ENCODE measurements around the gene ELFN2.
"Not testable (repeated sequence)": the region's sequence is repeated elsewhere in the genome, so short reads cannot be mapped to it uniquely, and the experiment has no call there.

Gene ELFN2

DNA sequence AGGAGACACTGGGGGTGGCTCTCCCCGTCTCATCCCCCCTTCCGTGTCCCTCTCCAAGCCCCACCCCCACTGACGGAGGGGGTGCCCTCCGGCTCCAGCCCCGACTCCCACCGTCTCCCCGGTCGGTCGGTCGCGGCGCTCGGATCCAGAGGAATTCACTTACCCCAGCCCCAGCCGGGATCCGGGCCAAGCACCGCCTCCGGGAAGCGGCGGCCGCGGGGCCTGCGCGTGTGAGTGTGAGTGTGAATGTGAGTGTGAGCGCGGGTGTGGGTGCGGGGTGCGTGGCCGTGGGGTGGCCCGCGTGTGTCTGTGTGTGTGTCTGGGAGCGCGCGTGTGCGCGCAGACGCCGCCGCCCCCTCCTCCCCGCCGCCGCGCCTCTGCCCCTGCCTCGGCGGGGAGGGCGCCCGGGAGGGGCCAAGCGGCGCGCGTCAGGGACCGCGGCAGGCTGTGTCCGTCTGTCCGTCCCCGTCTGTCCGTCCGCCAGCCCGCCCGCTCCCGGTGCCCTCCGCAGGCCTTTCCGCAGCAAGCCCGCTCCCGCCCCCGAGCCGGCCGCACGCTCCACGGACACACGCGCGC lies at the start of gene ELFN2:
Gene ELFN2, minus strand, starts transcription at position 345 of the 576 bp plus-strand sequence. CDS start 51,945 bp downstream, outside the sequence.
- no peak for DNase-seq (ENCODE audit: low read depth in 2 of 2)

DNA sequence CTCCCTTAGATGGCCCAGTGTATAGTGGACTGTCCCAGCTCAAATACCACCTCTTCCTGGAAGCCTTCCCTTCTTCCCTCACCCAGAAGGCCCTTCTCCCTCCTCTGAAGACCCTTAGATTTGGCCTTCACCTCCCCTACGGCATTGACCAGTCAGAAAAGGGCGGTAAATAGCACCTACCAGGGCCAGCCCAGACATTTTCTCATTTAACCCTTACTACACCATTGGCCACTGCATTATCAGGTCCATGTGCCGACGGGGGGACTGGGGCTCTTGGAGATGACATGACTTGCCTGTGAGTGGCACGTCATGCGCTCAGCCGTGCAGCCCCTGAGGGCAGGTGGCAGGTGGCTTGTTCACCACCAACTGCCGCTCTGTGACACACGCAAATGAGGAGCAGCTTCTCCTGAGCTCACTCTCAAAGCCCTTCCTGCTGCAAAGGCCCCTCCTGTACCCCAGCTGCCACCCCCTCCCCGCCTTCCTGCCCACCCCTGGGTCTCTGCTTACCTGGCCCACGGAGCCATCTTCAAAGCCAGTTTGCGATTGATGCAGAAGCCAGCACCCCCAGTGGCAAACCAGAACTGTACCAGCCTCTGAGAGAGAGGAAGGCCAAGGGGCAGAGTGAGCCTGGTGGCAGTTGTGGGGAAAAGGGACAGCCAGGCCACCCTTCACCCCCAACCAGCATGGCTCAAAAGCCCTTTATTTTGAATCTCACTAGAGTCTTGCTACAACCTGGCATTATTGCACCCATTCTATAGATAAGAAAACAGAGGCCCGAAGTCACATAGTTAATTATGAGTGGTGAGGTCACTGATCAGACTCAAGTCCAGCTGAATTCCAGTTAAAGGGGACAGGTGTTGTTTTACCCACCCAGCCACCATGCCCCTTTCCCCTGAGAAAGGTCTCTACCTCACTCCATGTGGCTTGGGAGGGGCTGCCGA lies 49.4 kb upstream of the ELFN2 start:
- DNase-seq (ENCODE audit: low read depth in 2 of 2), result no peak

- no peak for DNase-seq (ENCODE audit: low read depth in 2 of 2)
Observed at GRCh38 chr22:37474447-37475090, 47.3 kb upstream of the ELFN2 start.

DNA sequence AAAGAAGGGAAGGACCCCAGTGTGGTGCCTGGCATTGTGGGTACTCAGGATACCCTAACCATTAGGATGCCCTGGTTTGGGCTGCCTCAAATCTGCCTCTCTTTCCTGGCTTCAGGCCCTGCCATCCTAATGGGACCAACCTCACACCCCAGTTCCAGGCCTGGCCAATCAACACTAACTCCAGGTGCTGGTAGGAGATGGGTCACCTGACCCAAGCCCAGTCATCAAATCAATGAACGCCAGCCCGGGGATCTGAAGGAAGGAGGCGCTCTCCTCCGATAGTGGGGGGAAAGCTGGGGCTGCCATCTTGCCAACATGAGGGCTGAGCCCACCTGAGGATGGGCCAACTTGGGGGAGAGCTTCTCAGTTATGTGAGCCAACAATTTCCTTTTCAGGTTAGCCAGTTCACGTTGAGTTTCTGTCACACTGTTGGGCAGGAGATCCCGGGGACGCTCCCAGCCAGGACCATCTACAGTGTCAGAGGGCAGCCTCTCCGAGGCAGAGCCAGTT lies 46.2 kb upstream of the ELFN2 start:
- no peak for DNase-seq (ENCODE audit: low read depth in 2 of 2)

DNA sequence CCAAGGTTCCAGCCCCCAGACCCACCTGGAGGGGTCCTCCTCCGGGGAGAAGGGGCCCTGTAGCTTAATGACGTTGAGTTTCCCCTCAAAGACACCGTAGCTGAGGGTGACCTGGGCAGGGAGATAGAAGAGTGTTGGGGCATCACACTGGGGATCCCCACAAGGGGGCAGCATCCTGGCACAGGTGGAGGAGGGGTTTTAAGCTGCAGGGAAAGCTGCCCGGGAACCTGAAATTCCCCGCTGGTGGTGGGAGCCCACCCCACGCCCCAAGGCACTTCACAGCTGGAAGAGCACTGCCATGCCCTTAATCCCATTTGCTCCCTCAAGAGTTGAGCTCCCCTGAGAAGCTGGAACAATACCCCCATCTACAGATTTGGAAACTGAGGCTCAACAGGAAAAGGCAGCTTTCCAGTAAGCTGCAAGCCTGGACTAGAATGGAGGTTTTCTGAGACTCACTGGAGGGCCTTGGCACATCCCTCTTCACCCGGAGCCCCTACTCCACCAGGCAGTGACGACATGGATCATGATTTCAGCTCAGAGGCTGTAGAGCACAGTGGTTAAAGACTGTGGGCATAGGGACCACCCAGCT lies 45.2 kb upstream of the ELFN2 start:
- DNase-seq (ENCODE audit: low read depth in 2 of 2), result no peak

GRCh38 chr22:37471727-37472417 lies 44.6 kb upstream of the ELFN2 start:
- DNase-seq (ENCODE audit: low read depth in 2 of 2), result no peak

GRCh38 chr22:37470087-37470445 lies 42.8 kb upstream of the ELFN2 start:
- DNase-seq (ENCODE audit: low read depth in 2 of 2), result no peak

- no peak for DNase-seq (ENCODE audit: low read depth in 2 of 2)
Observed at GRCh38 chr22:37469416-37470086, 42.3 kb upstream of the ELFN2 start.

- not testable (repeated sequence) for DNase-seq (ENCODE audit: low read depth in 2 of 2)
Observed at GRCh38 chr22:37468201-37468695, 41.0 kb upstream of the ELFN2 start.

- no peak for DNase-seq (ENCODE audit: low read depth in 2 of 2)
Observed at GRCh38 chr22:37467391-37467955, 40.2 kb upstream of the ELFN2 start.

- DNase-seq (ENCODE audit: low read depth in 2 of 2), result no peak
Observed at GRCh38 chr22:37464181-37464580, 36.9 kb upstream of the ELFN2 start.

- no peak for DNase-seq (ENCODE audit: low read depth in 2 of 2)
Observed at GRCh38 chr22:37462983-37463382, 35.7 kb upstream of the ELFN2 start.

- DNase-seq (ENCODE audit: low read depth in 2 of 2), result no peak
Observed at GRCh38 chr22:37462436-37462835, 35.2 kb upstream of the ELFN2 start.

GRCh38 chr22:37461961-37462360 lies 34.7 kb upstream of the ELFN2 start:
- DNase-seq (ENCODE audit: low read depth in 2 of 2), result no peak

GRCh38 chr22:37460684-37461083 lies 33.4 kb upstream of the ELFN2 start:
- no peak for DNase-seq (ENCODE audit: low read depth in 2 of 2)

DNA sequence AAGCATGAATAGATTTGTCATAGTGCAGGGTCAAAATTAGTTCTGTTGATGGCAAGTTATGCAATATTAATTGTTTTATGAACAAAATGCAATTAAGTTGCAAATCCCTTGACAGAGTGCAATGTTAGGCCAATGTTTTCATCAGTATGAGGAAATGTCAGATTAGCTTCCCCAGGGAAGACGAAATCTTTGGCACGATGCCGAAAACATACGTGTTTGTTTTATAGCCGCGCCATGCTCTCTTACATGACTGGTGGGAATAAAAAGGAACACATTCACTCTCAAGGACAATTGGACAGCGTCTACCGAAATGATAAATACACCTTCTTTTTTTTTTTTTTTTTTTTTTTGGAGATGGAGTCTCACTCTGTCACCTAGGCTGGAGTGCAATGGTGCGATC lies 31.9 kb upstream of the ELFN2 start:
- DNase-seq (ENCODE audit: low read depth in 2 of 2), result no peak

DNA sequence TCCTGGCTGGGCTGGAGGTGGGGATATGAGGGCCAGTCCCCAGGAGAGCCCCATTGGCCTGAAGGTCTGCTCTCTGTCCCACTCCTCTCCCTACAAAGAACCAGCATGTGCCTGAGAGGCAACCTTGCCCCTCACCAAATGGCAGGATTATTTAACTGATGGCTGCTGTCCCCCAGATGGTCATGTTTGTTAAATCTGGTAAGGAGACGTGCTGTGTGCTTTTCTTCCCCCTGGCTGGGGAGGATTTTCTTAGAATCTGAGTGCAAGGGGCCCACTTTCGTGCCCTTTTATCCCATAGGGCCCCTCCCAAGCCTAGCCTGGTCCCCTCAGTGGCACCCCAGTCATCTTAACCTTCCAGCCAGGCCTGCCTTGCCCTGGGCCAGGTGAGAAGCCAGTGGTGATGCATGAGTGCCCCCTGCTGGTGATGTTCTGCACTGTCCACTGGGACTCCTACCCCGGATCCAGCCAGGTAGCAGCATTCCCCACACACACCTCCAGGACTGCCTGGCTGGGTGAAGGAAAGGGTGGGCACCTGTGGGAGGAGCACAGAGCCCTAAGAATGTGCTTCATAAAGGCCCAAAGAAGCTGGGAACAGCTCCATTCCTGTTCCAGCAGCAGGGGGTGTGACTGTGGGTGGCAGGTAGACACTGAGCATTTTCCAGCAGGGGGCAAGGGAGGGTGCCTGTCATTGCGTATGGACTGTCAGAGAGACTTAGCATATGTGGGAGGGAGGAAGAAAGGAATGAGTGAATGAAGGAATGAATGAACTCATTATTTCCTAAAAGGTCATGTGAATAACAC lies 30.0 kb upstream of the ELFN2 start:
- peak; percentile 76 to 92 for DNase-seq (ENCODE audit: low read depth in 2 of 2)

GRCh38 chr22:37456346-37456745 lies 29.1 kb upstream of the ELFN2 start:
- no peak for DNase-seq (ENCODE audit: low read depth in 2 of 2)

GRCh38 chr22:37455896-37456295 lies 28.6 kb upstream of the ELFN2 start:
- DNase-seq (ENCODE audit: low read depth in 2 of 2), result no peak

Measured in stimulated activated CD4-positive, alpha-beta T cell treated with anti-CD3 and anti-CD28 coated beads, Interleukin-4, amount 100 ng/mL, for 48 hours (primary cell).